AG10803 (cell line): ENCODE data around the gene RAMACL.
"Not testable (repeated sequence)": the region's sequence is repeated elsewhere in the genome, so short reads cannot be mapped to it uniquely, and the experiment has no call there.

Experiments used
- DNase-seq: peaks from one replicate; pipeline ENCODE4 v3.0.0; 2010; ENCODE audit warnings: low read depth
- H3K4me3 ChIP-seq: 2 replicates; pipeline ENCODE4 v1.5.1; 2011; ENCODE audit warnings: mild to moderate bottlenecking, low read length, control low read depth
- CTCF ChIP-seq: conservative IDR thresholded peaks from 2 replicates; pipeline ENCODE4 v1.5.1; 2011; ENCODE audit warnings: mild to moderate bottlenecking, low read length, control low read depth, inconsistent platforms

RAMACL gene

GRCh38 chr6:166586424-166587156 lies at the start of gene RAMACL:
RAMACL (minus strand) TSS chr6:166586678; CDS start chr6:166586477, 201 bp downstream.
- no peak within 1 kb of the TSS for H3K4me3 ChIP-seq
- no peak for TF ChIP-seq CTCF
- DNase-seq = no peak

GRCh38 chr6:166635013-166635970 lies 48.8 kb upstream of the RAMACL start:
- no peak for TF ChIP-seq CTCF
- H3K4me3 ChIP-seq = no peak overlapping the region
- DNase-seq = no peak

- not testable (repeated sequence) for H3K4me3 ChIP-seq, DNase-seq
Observed at GRCh38 chr6:166634581-166634980, 48.1 kb upstream of the RAMACL start.

GRCh38 chr6:166633732-166634535 lies 47.5 kb upstream of the RAMACL start:
- no peak overlapping the region for H3K4me3 ChIP-seq
- TF ChIP-seq CTCF = no peak
- no peak for DNase-seq

GRCh38 chr6:166632731-166633130 lies 46.3 kb upstream of the RAMACL start:
- H3K4me3 ChIP-seq = no peak overlapping the region
- no peak for DNase-seq
- TF ChIP-seq CTCF = no peak

- no peak for DNase-seq
- H3K4me3 ChIP-seq = no peak overlapping the region
- no peak for TF ChIP-seq CTCF
Observed at GRCh38 chr6:166630462-166630861, 44.0 kb upstream of the RAMACL start.

GRCh38 chr6:166629628-166630027 lies 43.1 kb upstream of the RAMACL start:
- no peak for TF ChIP-seq CTCF
- DNase-seq = peak; percentile 81
- H3K4me3 ChIP-seq = no peak overlapping the region
